Kidney capillary endothelial cell (primary cell): ENCODE results near the gene AKAP13.

ENCODE experiments used
- DNase-seq: peaks from one replicate; pipeline ENCODE4 v3.0.0-alpha.2; 2018; ENCODE audit warnings: low spot score

The AKAP13 gene

DNA sequence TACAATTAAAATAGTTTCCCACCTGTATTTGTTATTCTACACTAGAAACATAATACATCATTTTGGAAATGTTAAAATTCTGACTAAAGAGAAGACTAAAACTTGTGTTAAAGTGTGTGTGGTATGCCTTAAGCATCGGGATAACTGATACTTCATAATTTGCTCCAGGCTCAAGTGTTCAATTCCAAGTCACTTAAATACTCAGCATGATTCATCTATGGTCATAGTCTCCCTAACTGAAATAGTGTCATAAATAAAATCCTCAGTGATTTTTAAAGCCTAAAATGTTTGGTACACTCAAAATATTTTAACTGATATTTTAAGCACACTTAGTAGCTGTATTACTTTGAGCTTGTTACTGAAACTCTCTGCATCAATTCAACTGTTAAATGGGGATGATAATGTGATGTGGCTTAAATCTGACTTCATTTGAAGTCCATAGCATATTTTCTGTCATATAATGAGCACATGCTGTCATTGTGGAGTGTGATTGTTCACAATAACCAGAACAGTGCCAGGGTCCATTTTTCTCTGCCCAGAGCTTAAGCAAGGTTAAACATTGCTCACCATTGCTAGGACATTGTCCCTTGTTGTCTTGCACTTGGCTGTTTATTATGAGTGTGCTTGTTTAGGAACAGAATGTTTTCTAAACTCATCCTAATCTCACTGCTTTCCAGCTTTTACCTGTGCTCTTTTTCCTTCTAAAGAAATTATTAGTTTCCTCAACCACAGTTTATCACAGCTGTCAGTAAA lies 292.1 kb downstream of the AKAP13 start:
- DNase-seq, result no peak

DNA sequence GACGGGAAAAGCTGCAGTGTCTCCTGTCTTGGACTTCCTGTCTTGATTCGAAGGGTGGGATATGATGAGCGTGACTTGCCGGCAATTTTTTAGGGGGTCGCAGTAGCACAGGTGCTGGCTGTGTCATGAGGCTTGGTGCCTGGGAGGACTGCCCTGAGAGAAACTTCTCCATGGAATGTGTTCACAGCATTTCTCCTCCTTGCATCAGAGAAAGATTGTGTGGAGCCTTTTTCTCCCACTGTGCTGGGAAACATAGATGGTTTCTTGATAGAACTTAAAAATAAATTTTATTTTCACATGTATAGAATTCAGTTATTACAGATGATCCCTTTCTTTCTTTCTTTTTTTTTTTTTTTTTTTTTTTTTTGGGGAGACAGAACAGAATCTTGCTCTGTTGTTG lies 292.9 kb downstream of the AKAP13 start:
- DNase-seq, result no peak

DNA sequence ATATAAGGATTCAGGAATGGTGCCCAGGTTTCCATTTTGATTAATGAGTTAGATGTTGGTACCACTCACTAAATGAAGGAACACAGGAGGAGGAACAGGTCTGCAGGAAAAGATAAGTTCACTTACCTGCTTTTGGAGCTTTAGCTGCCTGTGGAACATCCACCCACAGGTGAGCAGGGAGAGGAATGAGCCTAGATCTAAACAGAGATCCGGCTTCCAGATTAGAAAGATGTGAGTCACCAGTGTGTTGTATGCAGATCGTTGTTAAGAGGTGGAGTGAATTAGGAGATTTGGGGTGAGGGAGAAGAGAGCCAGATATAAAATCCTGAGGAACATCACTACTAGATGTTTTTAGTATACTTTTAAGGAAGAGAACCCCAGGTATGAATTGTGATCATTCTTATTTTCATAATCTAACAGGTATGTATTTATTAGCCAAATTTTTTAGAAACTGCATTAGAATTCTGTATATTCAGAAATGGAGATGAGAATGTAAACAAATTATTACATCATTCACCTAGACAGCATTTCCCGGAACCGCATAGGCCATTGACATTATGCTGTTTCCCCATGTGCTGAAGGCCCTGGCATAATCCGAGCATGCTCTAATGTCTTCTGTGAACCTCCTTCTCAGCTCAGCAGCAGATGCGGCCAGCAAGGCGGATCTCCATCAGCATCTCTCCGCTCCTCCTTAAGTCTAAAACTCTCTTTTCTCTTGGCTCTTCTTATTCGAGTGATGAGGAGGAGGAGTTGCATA lies 296.1 kb downstream of the AKAP13 start:
- DNase-seq, result no peak

DNA sequence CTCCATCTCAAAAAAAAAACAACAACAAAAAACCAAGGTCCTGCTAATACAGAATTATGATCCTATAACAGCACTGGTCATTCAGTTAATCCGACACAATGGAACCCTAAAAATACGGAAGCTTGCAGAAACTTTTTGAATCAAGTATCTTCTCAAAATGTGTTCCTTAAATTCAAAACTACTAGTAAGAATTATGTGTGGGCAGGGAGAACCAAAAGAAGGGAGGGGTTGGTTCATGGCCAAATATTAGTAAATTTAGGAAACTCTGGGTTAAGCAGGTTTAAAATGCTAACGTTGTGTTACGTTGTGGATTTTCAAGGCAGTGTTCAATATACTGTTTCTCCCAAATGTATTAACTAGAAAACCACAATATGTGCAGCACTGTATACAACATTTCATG lies 298.8 kb downstream of the AKAP13 start:
- DNase-seq, result no peak

DNA sequence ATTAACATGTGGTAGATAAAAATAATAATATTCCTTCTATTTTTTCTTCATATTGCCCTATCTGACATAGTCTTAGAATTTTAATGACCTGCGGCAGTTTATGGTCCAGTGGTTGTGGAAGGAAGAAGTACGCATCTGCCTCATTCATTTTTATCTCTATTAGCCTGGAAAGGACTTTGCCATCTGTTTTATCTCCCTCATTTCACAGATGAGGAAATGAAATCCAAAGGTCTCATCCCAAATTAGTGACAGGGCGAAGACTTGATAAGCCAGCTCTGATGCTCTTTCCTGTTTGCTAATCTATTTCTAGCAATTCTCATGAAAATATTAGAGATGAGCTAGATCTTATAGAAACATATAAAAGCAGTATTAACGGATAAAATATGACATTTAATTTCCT lies 301.0 kb downstream of the AKAP13 start:
- no peak for DNase-seq

DNA sequence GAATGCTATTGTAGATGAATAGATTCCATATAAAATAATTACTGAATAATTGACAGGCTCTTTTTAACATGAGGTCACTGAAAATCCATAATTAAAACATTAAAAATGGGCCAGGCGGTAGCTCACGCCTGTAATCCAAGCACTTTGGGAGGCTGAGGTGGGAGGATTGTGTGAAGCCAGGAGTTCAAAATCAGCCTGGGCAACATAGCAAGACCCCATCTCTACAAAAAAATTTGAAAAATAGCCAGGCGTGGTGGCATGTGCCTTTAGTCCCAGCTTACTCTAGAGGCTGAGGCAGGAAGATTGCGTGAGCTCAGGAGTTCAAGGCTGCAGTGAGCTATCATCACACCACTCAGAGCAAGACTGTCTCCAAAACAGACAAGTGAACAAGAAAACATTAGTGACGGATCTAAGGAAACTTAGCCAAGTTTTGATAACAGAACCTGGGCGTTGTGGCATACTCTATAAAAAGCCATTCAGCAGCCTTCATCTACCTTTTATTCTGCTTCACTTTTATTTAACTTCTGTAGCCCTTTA lies 303.8 kb downstream of the AKAP13 start:
- DNase-seq, result no peak

DNA sequence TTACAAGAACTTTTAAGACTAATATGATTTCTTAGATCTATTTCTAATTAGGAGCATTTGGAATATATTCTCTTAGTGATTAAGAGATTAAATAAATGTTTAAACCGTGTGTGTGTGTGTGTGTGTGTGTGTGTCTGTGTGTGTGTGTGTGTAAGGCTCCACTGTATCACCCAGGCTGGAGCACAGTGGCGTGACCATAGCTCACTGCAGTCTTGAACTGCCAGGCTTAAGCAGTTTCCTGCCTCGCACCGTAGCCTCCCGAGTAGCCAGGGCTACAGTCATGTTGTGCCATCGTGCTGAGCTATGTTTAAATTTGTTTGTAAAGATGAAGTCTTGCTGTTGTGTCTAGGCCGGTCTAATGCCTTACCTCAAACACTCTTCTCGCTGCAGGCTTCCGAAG lies 305.0 kb downstream of the AKAP13 start:
- no peak for DNase-seq

DNA sequence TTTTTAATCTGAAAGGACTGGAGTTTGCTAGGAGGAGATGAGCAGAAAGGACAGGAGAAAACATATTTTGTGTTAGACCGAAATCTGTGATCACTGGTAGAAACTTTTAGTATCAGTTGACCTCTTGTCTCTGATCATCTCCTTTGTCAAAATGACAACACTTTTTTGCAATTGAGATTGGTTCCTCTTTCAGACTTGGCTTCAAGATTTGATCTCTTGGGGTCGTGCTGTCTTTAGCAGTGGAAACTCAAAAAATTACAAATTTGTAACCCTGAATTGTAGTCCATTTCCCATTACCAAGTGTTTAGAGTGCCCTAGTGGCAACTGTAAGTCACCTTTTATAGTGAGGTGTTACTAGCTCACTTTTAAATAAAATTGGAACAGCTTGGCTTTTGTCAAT lies 306.9 kb downstream of the AKAP13 start:
- DNase-seq, result no peak

DNA sequence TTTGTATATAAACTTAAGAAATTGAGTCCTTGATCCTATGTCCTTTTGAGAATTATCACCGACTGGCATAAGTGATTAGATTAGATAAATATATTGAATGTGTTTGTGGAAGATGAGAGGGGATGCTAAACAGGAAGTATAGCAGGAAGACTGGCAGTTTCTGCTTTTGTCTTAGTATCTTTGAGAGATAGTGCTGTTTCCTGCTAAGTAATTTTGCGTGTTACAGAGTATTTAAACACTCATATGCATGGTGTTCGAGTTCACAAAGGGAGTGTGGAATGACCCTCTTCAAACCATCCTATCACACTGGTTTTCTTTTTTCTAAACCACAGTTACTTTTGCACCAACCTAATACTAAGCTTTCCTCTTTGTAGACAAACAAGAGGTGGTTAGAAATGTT lies 308.3 kb downstream of the AKAP13 start:
- DNase-seq, result no peak

DNA sequence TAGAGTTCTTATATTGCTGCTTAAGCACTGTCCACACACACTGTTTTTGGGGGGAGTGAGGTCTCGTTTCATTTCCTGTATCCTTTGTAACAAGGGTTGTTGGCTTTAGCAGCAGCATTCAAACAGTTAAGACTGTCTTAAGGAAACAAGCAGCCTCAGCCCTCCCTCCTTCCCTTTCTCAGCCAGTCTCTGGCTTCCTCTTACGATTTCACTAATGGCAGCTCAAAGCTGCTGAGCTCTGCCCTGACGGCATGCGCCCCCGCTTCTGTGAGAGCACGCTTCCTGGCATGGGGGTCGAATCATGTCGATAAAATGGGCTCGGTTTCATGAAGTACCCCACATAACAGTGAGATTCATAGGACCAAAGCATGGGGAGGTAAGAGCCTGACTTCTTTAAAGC lies 309.3 kb downstream of the AKAP13 start:
- no peak for DNase-seq

DNA sequence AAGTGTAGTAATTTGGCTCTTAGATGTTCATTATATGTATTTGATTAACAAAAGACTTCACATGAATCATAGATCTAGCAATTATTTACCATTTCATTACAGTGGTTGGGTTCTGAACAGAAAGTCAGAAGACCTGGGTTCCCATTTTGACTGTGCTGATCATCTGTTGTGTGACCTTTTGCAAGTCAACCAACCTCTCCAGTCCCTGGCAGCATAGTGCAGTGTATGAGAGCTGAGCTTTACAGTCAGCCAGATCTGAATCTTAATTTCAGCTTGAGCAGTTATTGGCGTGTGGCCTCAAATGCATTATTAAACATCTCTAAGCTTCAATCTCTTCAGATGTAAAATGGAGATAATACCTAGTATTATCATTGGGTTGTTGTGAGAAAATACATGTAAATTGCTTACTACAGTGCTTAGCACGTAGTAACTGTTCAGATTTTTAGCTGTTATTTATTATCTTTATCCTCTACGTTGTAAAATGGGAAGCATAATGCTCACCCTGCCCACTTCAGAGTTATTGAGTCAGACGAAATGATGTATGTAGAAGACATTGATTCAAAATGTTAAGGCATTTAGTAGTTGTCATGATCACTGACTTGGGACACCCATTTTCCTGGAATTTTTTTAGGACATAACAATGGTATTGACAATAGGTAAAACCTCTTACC lies 310.3 kb downstream of the AKAP13 start:
- no peak for DNase-seq

DNA sequence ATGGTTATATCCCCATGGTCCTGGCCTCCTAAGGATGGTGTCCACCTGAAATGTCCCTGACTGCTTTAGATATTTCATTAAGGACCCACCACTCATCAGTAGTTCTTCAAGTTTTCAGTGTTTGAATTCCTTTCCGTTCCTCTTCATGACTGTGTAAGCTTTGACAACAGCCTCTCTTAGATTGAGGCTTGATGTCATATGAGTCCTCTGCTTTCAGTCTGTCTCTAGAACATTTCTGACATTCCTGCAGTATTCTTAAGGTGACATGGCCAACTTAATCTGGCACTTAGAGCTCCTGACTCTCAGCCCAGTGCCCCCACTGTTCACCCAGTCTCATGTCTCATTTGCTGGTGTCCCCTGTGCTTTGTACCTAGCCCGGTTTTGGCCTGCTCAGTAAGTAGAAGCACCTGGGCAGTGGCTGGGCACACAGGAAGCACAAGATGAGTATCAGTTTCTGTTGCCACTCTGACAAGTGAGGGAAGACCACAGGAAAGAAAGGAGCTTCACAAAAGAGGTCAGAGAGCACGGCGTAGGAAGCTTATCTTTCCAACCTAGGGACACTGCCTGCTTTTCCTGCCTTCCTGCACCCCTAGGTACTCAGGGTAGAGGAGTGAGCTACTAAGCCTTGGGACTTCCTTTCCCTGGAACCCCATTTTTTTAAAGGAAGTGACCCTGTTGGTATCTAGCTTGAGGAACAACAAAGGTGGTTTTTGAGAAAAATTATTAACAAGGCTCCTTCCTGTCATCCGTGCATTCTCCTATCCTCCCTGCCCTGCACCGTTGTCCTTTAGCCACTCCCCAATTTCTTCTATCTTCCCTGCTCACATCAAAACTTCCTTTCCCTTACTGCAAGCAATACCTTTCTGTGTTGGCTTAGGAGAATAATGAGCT lies 311.2 kb downstream of the AKAP13 start:
- no peak for DNase-seq

DNA sequence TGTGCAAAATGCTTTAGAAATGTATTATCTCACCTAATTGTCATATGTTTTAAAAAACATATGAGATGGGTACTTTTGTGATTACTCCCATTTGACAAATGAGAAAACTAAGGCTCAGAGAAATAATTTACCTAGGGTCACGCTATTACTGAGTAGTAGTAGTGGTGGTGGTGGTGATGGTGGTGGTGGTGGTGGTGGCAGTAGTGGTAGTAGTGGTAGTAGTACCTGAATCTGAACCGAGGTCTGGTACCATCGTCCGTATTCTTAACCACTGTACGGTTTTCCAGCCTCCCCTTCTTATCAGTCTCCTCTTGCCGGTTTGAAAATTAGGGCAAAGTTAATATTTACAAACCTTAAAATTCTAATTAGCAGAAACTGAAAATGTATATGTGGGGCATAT lies 311.9 kb downstream of the AKAP13 start:
- DNase-seq, result no peak

DNA sequence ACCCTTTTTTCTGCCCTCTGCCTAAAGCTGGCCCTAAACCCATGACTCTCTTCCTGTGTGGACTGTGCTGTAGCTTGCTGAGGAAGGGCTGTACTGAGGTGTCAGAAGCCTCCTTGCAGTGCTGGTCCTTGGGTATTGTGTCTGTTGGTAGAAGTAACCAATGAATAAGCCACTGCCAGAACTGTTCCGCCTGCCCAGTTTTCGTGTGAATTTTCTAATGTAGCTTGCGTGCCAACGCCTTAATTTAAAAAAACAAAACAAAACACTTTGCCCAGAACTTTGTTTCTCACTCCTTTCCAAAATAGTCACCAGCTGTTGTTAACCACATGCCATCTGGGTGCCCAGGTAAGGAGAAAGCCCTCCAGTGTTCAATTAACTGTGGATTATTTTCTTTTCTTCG lies 312.5 kb downstream of the AKAP13 start:
- DNase-seq, result no peak

DNA sequence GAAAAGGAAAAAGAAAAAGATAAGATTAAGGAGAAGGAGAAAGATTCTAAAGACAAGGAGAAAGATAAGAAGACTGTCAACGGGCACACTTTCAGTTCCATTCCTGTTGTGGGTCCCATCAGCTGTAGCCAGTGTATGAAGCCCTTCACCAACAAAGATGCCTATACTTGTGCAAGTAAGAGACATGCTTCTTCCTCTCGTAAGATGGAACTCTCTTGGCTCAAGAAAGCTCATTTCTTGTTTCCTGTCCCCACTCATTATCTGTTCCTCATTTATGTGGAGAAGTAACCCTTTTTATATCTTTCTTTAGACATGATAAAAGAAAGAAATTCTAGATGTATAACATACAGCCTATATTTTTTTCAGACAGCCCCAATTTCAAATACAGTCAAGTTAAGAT lies 312.9 kb downstream of the AKAP13 start:
- no peak for DNase-seq

DNA sequence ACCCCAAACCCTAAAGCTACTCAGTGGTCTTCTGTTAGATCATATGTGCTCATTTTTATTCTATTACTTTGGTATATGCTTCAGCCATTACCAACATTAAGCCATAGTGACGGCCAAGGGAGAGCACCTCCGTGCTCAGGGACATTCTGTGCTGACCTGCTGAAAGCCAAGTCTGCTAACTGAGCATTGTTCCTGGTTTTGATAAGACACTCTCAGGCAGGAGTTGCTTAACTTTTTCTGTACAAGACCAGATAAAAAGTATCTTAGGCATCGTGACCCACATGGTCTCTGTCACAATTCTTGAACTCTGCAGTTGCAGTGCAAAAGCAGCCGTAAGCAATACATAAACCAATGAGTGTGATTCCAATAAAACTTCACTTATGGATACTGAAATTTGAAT lies 313.7 kb downstream of the AKAP13 start:
- no peak for DNase-seq

DNA sequence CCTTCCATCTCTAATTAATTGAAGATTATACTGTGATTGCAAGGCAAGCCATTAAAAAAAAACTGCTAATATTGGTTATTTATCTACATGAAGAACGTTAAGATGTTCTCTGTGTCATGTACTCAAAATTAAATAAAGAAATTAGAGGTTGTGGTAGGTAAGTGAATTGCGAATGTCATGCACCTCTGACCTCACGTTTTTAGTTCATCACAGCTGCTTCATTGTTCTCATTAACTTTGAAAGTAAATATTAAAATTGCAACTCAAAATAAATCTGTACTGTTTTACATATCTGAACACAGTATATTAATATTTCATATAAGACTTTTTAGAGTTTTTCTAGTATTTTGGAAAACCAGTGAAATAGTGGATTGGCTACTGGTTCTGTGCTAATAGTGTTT lies 320.4 kb downstream of the AKAP13 start:
- DNase-seq, result no peak

DNA sequence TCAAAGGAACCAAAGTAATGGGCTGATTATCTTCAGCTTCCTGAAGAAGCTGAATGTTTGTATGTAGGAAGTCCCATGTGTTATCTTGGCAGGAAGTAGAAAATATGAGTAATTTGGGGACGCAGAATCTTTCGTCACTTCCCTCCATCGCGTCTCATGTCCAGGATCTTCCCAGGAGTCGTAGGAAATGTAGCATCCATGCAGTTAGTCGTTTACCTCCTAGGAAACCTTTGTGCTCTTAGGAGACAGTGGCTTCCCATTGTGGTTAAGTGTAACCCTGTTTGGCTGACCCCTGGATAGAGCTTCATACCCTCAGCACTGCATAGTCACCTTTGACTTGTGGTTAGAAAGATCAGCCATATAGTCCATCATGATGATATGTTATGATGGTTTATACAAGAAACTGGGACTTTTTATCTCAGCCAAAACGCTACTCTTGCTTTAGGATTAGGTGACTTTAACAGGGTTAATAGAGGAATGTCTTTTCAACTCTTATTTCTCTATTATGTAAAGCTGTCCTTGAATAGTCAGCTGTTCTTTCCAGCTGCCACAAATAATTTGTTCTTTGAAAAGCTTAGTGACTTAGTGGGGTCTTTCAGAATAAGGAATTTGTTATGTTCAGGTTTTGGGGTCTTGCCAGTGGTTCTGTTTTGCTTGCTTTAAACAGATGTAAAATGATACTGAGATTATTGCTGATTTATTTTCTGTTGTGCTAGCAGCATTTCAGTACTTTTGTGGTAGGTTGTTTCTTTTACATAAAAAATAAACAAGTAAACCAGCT lies 322.1 kb downstream of the AKAP13 start:
- DNase-seq, result peak; percentile 90

DNA sequence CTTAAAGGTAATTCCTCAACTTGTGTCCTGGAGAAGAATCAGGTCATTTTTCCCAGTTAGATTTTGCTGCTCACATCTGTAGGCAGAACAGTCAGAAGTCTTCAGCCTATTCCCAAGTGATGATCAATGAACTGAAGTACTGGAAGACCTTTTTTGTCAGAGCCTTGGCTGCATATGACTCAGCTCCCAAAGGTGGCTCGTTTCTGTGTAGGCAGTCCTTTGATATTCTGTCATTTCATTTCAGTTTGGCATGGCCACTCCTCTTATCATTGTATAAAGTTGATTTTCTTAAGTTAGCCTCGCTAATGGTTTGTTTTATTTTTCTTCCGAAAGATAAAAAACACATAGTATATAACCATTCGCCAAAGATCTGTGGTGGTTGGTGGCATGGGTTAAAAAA lies 323.7 kb downstream of the AKAP13 start:
- DNase-seq, result no peak

DNA sequence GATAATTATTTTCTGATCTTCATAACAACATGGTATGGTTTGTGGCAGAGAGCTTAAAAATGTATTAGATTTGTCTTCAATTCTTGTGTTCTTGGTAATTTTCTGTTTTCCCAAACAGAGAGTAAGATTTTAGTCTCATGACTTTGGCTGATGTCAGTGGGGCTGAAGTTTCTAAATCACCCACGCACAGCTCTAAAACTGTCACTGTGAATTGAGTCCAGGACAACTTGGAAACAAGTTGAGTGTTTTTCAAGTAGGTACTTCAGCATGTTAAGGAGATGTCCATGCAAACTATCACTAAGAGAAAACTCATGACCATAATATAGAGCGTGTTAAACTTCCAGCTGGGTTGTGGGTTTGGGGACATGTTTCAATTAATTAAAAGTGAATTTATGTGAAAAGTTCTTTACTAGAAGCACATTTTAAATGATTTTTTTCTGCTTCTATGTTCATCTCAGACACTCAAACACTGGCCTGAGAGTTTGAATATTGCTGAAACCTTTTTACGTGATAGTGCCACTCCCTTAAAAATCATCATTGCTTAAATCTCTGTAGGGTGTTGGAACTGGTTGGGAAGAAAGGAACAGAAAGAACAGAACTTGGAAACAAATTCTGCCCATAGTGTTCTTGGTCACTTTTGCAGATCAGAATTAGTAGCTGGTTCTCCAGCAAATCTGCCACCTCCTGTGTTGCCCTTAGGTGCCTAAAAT lies 324.5 kb downstream of the AKAP13 start:
- DNase-seq, result no peak
